HG03520 (cell line): Measurements from ENCODE around the gene KIF21B.

Source experiments
- ATAC-seq: cut with Tn5 transposase; IDR thresholded peaks from one replicate; pipeline ENCODE4 v1.9.1; 2021; ENCODE audit warnings: mild to moderate bottlenecking, moderate library complexity; ENCODE audit not compliant: unreplicated experiment

Gene KIF21B

DNA sequence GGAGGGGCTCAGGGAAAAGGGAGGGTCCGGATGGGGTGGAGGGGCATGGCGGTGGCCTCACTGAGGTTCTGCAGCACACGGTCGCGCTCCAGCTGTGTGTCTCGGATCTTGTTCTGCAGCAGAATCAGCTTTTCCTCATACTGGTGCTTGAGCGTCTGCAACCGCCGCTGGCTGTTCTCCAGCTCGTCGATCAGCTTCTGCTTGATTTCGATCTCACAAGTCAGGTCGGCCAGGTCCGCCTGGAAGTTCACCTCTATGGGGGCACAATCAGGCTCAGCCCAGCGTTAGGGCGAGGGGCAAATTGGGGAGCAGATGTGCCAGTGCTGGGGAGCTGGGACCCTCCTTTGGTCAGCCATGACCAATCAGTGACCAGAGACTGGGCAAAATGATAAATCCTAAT lies 25.2 kb downstream of the KIF21B start:
- ATAC-seq = no peak

DNA sequence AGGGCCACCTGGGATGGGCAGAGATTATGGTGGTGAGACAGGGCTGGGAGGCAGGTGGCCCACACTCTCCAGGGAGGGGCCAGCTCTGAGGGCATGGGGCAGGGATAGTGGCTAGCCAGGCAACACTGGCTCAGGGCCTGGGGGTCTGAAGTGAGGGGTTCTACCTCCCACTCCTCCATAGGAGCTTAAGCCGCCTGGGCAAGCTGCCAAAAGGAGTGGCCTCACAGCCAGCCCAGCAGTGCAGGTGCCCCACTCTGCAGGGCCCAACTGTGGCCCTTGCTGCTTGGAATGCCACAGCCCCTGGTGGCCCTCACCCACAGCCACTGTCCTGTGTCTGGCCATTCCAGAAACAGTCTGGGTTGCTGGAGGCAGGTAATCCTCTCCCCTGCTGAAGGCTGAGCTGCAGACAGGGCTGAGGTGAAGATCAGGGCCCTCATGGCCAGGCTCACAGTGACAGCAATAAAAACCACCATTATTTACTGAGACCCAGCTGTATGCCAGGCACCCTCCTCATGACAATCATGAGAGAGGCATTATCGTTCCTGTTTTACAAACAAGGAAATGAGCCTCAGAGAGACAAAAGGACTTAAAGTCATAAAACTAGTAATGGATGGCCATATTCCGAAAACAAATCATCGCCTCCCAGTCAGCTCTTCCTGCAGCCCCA lies 31.0 kb downstream of the KIF21B start:
- no peak for ATAC-seq

- ATAC-seq = no peak
Measured at GRCh38 chr1:200991097-200991614, 32.4 kb downstream of the KIF21B start.

DNA sequence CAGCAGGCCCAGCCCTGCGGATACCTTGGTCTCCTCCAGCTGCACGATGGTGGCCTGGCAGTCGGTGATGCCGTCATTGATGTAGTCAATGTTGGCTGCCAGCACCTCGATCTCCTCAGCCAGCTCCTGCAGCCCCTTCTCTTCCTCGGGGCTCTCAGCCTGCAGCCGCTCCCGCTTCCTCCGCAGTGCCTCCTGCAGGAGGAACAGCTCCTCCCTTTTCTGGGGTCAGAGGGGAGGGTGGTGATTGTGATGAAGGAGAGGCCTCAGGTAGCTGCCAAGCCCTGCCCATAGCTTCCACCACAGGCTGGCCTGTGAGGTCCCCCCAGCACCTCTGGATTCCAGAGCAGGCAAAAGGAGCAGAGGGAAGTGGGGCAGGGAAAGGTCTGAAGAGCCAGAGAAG lies 33.4 kb downstream of the KIF21B start:
- ATAC-seq = no peak

DNA sequence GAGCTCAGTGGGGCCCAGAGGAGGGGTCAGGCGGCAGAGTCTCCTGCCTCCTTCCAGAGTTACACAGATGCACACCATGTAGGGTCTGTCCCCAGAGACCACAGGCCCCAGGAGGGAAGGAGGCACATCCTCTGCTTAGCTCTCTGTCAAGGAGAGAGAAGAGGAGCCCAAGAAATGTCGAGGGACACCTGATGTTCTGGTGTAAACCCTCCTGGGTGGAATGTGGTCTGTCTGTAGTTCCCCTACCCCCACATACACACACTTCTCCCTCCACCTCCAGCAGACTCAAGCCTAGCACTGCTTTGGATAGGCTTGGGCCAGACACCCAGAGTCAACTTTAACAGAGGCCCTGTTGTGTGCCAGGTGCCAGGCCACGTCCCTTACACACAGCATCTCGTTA lies 34.2 kb downstream of the KIF21B start:
- no peak for ATAC-seq

DNA sequence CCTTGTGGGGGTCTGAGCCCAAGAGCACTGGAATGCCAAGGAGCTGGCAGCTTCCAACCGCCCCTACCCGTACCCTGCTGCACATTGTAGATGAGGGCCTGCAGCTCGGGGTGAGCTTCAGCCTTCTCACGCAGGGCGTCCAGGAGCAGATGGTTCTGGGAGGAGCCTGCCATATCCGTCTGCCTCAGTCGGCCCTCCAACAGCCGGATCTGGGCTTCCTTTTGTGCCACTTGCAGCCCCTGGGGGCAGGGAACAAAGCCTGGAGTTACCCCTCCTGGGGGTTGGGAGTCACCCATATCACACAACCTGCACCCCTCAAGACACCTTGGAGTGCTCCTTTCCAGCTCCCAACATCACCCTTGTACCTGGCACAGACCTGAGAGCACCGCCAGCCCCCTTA lies 34.8 kb downstream of the KIF21B start:
- no peak for ATAC-seq

- no peak for ATAC-seq
Measured at GRCh38 chr1:200985481-200985880, 38.0 kb downstream of the KIF21B start.

- ATAC-seq = no peak
Measured at GRCh38 chr1:200983035-200983561, 40.4 kb downstream of the KIF21B start.

GRCh38 chr1:200982071-200982945 lies 41.2 kb downstream of the KIF21B start:
- no peak for ATAC-seq

DNA sequence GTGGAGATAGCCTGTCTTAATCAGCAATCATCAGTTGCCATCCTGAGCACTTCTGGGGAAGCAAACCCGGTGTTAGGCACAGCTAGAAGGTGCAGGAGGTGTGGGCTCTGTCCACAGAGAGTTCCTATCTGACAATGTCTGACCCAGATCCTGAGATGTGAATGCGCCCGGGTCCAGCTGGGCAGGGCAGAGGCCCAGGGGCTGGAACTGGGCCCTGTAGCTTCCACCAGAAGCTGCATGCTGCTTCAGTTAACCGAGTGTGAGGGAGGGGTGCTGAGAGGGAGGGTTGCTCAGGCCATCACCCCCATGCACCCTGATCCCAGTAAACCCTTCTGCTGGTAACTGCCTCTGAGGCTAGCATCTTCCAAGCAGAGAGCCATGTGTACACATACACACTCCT lies 42.2 kb downstream of the KIF21B start:
- no peak for ATAC-seq

- no peak for ATAC-seq
Measured at GRCh38 chr1:200980873-200981272, 42.6 kb downstream of the KIF21B start.

DNA sequence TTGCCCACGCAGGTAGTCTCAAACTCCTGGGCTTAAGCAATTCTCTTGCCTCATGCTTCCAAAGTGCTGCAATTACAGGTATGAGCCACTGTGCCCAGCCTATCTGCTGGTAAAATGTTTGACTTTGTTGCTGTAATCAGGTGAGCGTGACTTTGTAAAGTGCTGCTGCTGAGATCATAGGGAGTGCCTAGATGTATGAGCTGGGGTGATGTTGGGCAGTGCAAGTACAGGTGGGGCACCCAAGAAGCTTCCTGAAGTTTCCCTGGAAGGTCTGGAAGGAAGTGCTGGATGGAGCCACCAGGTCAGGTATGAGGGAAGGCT lies 43.1 kb downstream of the KIF21B start:
- no peak for ATAC-seq

GRCh38 chr1:200979574-200980451 lies 43.7 kb downstream of the KIF21B start:
- ATAC-seq = no peak

GRCh38 chr1:200977071-200977754 lies 46.3 kb downstream of the KIF21B start:
- ATAC-seq = no peak

DNA sequence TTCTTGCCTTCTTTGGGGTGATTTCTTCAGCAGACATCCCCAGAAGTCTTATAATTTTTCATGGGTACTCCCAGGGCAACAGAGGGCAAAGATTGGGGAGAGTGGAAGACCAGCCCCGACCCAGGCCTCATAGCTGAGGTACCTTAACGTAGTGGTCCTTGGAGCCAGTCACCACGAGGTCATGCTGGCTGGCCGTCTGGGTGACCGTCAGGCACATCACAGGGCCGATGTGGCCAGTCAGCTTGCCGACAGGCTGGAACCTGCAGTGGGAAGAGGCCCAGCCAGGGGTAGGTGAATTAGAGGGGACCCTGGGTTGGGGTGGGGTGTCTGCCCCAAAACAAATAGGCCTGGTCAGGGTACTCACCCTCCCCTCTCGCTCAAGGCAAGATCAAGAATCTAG lies 46.9 kb downstream of the KIF21B start:
- ATAC-seq = no peak

GRCh38 chr1:200975458-200975857 lies 48.1 kb downstream of the KIF21B start:
- ATAC-seq = no peak

- ATAC-seq = no peak
Measured at GRCh38 chr1:200974711-200975110, 48.8 kb downstream of the KIF21B start.

- ATAC-seq = no peak
Measured at GRCh38 chr1:200973937-200974657, 49.4 kb downstream of the KIF21B start.

DNA sequence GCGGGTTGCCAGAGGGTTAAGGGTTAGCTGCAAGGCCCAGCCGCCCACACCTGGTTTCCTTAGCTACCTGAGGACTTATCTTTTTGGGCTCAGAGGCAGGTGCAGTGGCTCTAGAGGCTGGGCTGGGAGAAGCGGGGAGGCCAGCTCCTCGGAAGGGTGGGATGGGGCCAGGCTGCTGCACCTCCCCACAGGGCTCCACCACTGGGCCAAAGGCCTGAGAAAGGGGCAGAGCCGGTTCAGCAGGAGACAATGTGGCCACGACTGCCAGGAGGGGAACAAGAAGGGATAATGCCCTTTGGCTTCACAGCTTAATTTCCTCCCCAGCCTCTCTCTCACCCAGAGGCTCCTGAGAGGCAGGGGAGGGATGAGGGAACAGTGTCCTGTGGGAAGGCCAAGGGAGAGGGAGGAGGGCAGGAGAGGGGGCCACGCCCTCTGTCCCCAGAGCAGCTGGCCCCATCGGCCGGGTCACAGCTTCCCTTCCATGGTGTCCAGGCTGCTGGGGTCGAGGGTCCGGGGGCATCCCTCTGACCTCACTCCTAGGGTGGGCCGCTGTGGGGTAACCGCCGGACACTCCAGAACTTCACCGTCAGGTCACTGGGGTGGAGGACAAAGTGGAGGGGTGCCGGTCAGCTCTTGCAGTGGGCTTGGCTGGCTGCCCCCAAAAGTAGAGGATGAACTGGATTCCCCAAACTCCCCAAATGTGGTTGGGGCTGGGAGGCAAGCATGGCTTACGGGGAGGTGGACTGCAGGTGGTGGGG lies 50.4 kb downstream of the KIF21B start:
- no peak for ATAC-seq
